GM23338 (cell line): Measurements from ENCODE around the gene RXRA. TPM values are rescaled to one million over a fixed set of nuclear protein-coding genes. Genes with fewer than 3 reads are reported as not detected.
A peak's percentile ranks its signal among the peaks of the same experiment; 100 is the strongest.

Experiments used
- ATAC-seq: fragments of 200-7000 bp; cut with Tn5 transposase; 3 replicates; pipeline ENCODE4 v1.9.1; 2020
- DNase-seq: peaks from one replicate; pipeline ENCODE4 v3.0.0-alpha.2; 2015; ENCODE audit warnings: low spot score
- H2AFZ ChIP-seq: fragments of 200-600 bp; sonication (generic); 2 replicates; pipeline ENCODE4 v1.8.0; 2016; ENCODE audit warnings: antibody characterized with exemption, mild to moderate bottlenecking, moderate library complexity
- H3F3A ChIP-seq: fragments of 200-600 bp; sonication (generic); replicated peaks from 2 replicates; pipeline ENCODE4 v1.8.0; 2017; ENCODE audit warnings: antibody characterized with exemption, mixed run types, low read depth
- H3K27ac ChIP-seq: fragments of 200-600 bp; sonication (generic); 2 replicates; pipeline ENCODE4 v1.6.1; 2016; ENCODE audit warnings: low read depth
- H3K27me3 ChIP-seq: fragments of 200-600 bp; sonication (generic); 2 replicates; pipeline ENCODE4 v1.8.0; 2016; ENCODE audit warnings: mild to moderate bottlenecking, mixed run types, moderate library complexity; ENCODE audit not compliant: insufficient read depth
- H3K36me3 ChIP-seq: fragments of 200-600 bp; sonication (generic); 2 replicates; pipeline ENCODE4 v1.8.0; 2016; ENCODE audit warnings: mild to moderate bottlenecking; ENCODE audit not compliant: insufficient read depth
- H3K4me1 ChIP-seq: fragments of 200-600 bp; sonication (generic); 2 replicates; pipeline ENCODE4 v1.8.0; 2016; ENCODE audit warnings: mild to moderate bottlenecking, moderate library complexity; ENCODE audit not compliant: insufficient read depth
- H3K4me2 ChIP-seq: fragments of 200-600 bp; sonication (generic); 2 replicates; pipeline ENCODE4 v1.7.1; 2017; ENCODE audit warnings: mixed run types
- H3K4me3 ChIP-seq: fragments of 200-600 bp; sonication (generic); 2 replicates; pipeline ENCODE4 v1.6.1; 2016; ENCODE audit warnings: mixed run types
- H3K79me2 ChIP-seq: fragments of 200-600 bp; sonication (generic); replicated peaks from 2 replicates; pipeline ENCODE4 v1.8.0; 2017; ENCODE audit warnings: mild to moderate bottlenecking; ENCODE audit not compliant: insufficient read depth
- H3K9me2 ChIP-seq: fragments of 200-600 bp; sonication (generic); 2 replicates; pipeline ENCODE4 v1.8.0; 2017; ENCODE audit not compliant: insufficient read depth
- H4K20me1 ChIP-seq: fragments of 200-600 bp; sonication (generic); replicated peaks from 2 replicates; pipeline ENCODE4 v1.8.0; 2017; ENCODE audit warnings: mild to moderate bottlenecking; ENCODE audit not compliant: insufficient read depth
- H3K27ac Mint-ChIP-seq: 2 replicates; pipeline ENCODE4 v1.8.0; 2020; ENCODE audit warnings: inconsistent platforms, mild to moderate bottlenecking, moderate library complexity, mixed read lengths
- H3K27me3 Mint-ChIP-seq: 3 replicates; pipeline ENCODE4 v1.8.0; 2022; ENCODE audit warnings: low read depth, mild to moderate bottlenecking, moderate library complexity, mixed read lengths, inconsistent platforms; ENCODE audit not compliant: insufficient read depth, poor library complexity
- H3K36me3 Mint-ChIP-seq: 3 replicates; pipeline ENCODE4 v1.8.0; 2021; ENCODE audit warnings: low read depth, mild to moderate bottlenecking, inconsistent platforms, moderate library complexity, mixed read lengths
- H3K4me1 Mint-ChIP-seq: 3 replicates; pipeline ENCODE4 v1.8.0; 2020; ENCODE audit warnings: mild to moderate bottlenecking, inconsistent platforms, mixed read lengths
- H3K4me3 Mint-ChIP-seq: 3 replicates; pipeline ENCODE4 v1.8.0; 2021; ENCODE audit warnings: moderate library complexity, mild to moderate bottlenecking, inconsistent platforms, mixed read lengths
- H3K9me3 Mint-ChIP-seq: 3 replicates; pipeline ENCODE4 v1.8.0; 2020; ENCODE audit warnings: moderate library complexity, mild to moderate bottlenecking, inconsistent platforms, mixed read lengths
- CTCF ChIP-seq, 2 experiments: fragments of 200-600 bp in 1 of 2; sonication (generic) in 1 of 2; conservative IDR thresholded peaks; 2 replicates each; pipeline versions ENCODE4 v1.5.1 to v1.6.1; 2016 to 2017; ENCODE audit warnings: antibody characterized with exemption in 2 of 2, low read depth in 2 of 2, mild to moderate bottlenecking in 2 of 2, moderate library complexity in 1 of 2
- ETS1 ChIP-seq: IDR thresholded peaks from 2 replicates; pipeline ENCODE4 v1.6.1; 2016; ENCODE audit warnings: antibody characterized with exemption
- EZH2 ChIP-seq: fragments of 200-600 bp; sonication (generic); IDR thresholded peaks from one replicate; pipeline ENCODE4 v1.8.0; 2017; ENCODE audit warnings: antibody characterized with exemption, mild to moderate bottlenecking, low read depth; ENCODE audit not compliant: unreplicated experiment
- EZH2phosphoT487 ChIP-seq: fragments of 200-600 bp; sonication (generic); IDR thresholded peaks from one replicate; pipeline ENCODE4 v1.8.1; 2018; ENCODE audit warnings: antibody characterized with exemption; ENCODE audit not compliant: unreplicated experiment
- JUNB ChIP-seq: IDR thresholded peaks from one replicate; pipeline ENCODE4 v1.6.1; 2016; ENCODE audit warnings: antibody characterized with exemption; ENCODE audit not compliant: unreplicated experiment
- NANOG ChIP-seq: IDR thresholded peaks from 2 replicates; pipeline ENCODE4 v1.6.1; 2016; ENCODE audit warnings: antibody characterized with exemption, borderline replicate concordance
- POLR2AphosphoS5 ChIP-seq: IDR thresholded peaks from 2 replicates; pipeline ENCODE4 v1.6.1; 2016; ENCODE audit warnings: antibody characterized with exemption, low read depth
- ZNF114 ChIP-seq: fragments of 250-450 bp; sonication (Bioruptor Pico); IDR thresholded peaks from 2 replicates; pipeline ENCODE4 v1.5.0; 2020; ENCODE audit warnings: mild to moderate bottlenecking, moderate library complexity
- ZNF331 ChIP-seq: fragments of 250-450 bp; sonication (Bioruptor Pico); IDR thresholded peaks from 2 replicates; pipeline ENCODE4 v1.5.0; 2020; ENCODE audit warnings: low read depth, mild to moderate bottlenecking, moderate library complexity
- polyA plus RNA-seq: library from polyadenylated mRNA; unstranded; fragments of >200 nt; fragmentation: Nextera tagmentation; extraction: Ambion mirVana; gene quantifications from 2 replicates; pipeline ENCODE4 v1.2.1, GENCODE V29; 2016
- total RNA-seq: library from RNA; depleted of rRNA; stranded (reverse); fragments of >200 nt; shearing (Covaris generic); gene quantifications from 2 replicates; pipeline ENCODE4 v1.2.3, GENCODE V29; 2014

The RXRA gene
- total and polyA plus RNA-seq, 2 experiments from 2014 or later: 4.9 to 17.9 TPM

- H2AFZ ChIP-seq: no peak overlapping the region
- peak; percentile 57 for DNase-seq
- no peak overlapping the region; the same call in 1 of the 2 replicates for H3K4me2 ChIP-seq
Observed at GRCh38 chr9:134407121-134407779, 81.0 kb downstream of the RXRA start.

GRCh38 chr9:134408389-134408788 is 82.1 kb downstream of the RXRA start:
- Histone ChIP-seq H3K9me2 (no peaks in the 10 kb centered on the region), H3K27me3 (no peaks in the 10 kb centered on the region), H3K27ac (no peak overlapping the region), H3K4me2 (no peak overlapping the region), H3F3A (no peaks in the 10 kb centered on the region), H2AFZ (no peak overlapping the region), H4K20me1 (no peaks in the 10 kb centered on the region), H3K4me1 (no peaks in the 10 kb centered on the region), H3K4me3 (no peak overlapping the region), H3K79me2 (no peaks in the 10 kb centered on the region), H3K36me3 (no peaks in the 10 kb centered on the region)
- 0 out of 4 replicates have a peak, but pooled peaks of 1 of the 2 experiments have one; percentile 3 for TF ChIP-seq CTCF (conservative IDR thresholded peaks at IDR 0.05; ENCODE audit: low read depth in 2 of 2)
- TF ChIP-seq ETS1: no peak
- Mint-ChIP-seq H3K9me3 (no peaks in the 10 kb centered on the region), H3K27me3 (peaks cover 9% of the 10 kb centered on the region), H3K4me3 (no peak overlapping the region), H3K27ac (peak overlapping the region; percentile 88; the same call in 1 of the 2 replicates), H3K4me1 (peaks cover 16% of the 10 kb centered on the region), H3K36me3 (no peaks in the 10 kb centered on the region; the same call in 2 of the 3 replicates)
- ATAC-seq (no peak), DNase-seq (no peak)

More at GRCh38 chr9:134407121-134407779, 81.0 kb downstream of the RXRA start:
- no peaks in the 10 kb centered on the region for H3K27me3 ChIP-seq
- H3F3A ChIP-seq: no peaks in the 10 kb centered on the region
- ATAC-seq: peak; percentile 69
- Mint-ChIP-seq H3K9me3 (no peaks in the 10 kb centered on the region), H3K27me3 (peaks cover 9% of the 10 kb centered on the region), H3K4me1 (peaks cover 16% of the 10 kb centered on the region), H3K4me3 (no peak overlapping the region), H3K27ac (peak overlapping the region; percentile 98), H3K36me3 (no peaks in the 10 kb centered on the region; the same call in 2 of the 3 replicates)
- no peaks in the 10 kb centered on the region for H3K36me3 ChIP-seq
- peak overlapping the region; percentile 50; the same call in 1 of the 2 replicates for H3K27ac ChIP-seq
- no peaks in the 10 kb centered on the region for H3K79me2 ChIP-seq
- no peaks in the 10 kb centered on the region for H3K4me1 ChIP-seq
- H4K20me1 ChIP-seq: no peaks in the 10 kb centered on the region
- H3K9me2 ChIP-seq: no peaks in the 10 kb centered on the region
- no peak overlapping the region for H3K4me3 ChIP-seq
- TF ChIP-seq ZNF114: no peak
- no peak for TF ChIP-seq POLR2AphosphoS5
- TF ChIP-seq ZNF331 (CRISPR knock-in tag): no peak
- no peak for TF ChIP-seq JUNB
- no peak for TF ChIP-seq EZH2phosphoT487
- no peak for TF ChIP-seq EZH2
- no peak for TF ChIP-seq CTCF (conservative IDR thresholded peaks at IDR 0.05; ENCODE audit: low read depth in 2 of 2)
- no peak for TF ChIP-seq NANOG
